ENCODE measurements around the gene DHX29. TPM values are rescaled to one million over a fixed set of nuclear protein-coding genes. Genes with fewer than 3 reads are reported as not detected.

Gene DHX29
- polyA plus RNA-seq, result 10 to 100 TPM in 1 of 3 donors, 1 to 10 TPM in 2; 6.8 to 12.0 (median 9.2) TPM

- 0% methylated on average over 62 of the region's 62 CpGs for WGBS, 3 donors
- peak within 1 kb of the TSS; percentile 43 for H3K27ac ChIP-seq (ENCODE audit: low read depth, low read length)
Measured at GRCh38 chr5:55307383-55308253, at the start of gene DHX29, which contains the start of gene MTREX. TSS of gene DHX29 (minus strand) at chr5:55307694. CDS start at chr5:55307573, 121 bp downstream. TSS of gene MTREX (plus strand) at chr5:55307989. CDS start at chr5:55308014, 25 bp downstream.

- WGBS, 3 donors, result 96% methylated on average over 4 of the region's 4 CpGs
- no peak overlapping the region for H3K27ac ChIP-seq (ENCODE audit: low read depth, low read length)
Measured at GRCh38 chr5:55356896-55357295, 49.4 kb upstream of the DHX29 start.

GRCh38 chr5:55350754-55351153 is 43.3 kb upstream of the DHX29 start:
- 97 to 98% (median 98%) methylated on average over 1 of the region's 1 CpG for WGBS, 3 donors
- H3K27ac ChIP-seq (ENCODE audit: low read depth, low read length), result no peak overlapping the region

- 85 to 94% (median 93%) methylated on average over 3 of the region's 3 CpGs for WGBS, 3 donors
Measured at GRCh38 chr5:55347786-55348185, 40.3 kb upstream of the DHX29 start.

GRCh38 chr5:55345327-55345726 is 37.8 kb upstream of the DHX29 start:
- H3K27ac ChIP-seq (ENCODE audit: low read depth, low read length), result no peak overlapping the region
- WGBS, 3 donors, result 27 to 96% (median 92%) methylated on average over 4 of the region's 4 CpGs

More at GRCh38 chr5:55347786-55348185, 40.3 kb upstream of the DHX29 start:
- no peak overlapping the region for H3K27ac ChIP-seq (ENCODE audit: low read depth, low read length)

GRCh38 chr5:55344392-55344992 is 37.0 kb upstream of the DHX29 start:
- WGBS, 3 donors, result 20 to 49% (median 46%) methylated on average over 2 of the region's 2 CpGs
- H3K27ac ChIP-seq (ENCODE audit: low read depth, low read length), result no peak overlapping the region

GRCh38 chr5:55343609-55344008 is 36.1 kb upstream of the DHX29 start:
- H3K27ac ChIP-seq (ENCODE audit: low read depth, low read length), result no peak overlapping the region

GRCh38 chr5:55343107-55343506 is 35.6 kb upstream of the DHX29 start:
- H3K27ac ChIP-seq (ENCODE audit: low read depth, low read length), result no peak overlapping the region
- 55 to 89% (median 83%) methylated on average over 4 of the region's 4 CpGs for WGBS, 3 donors

More at GRCh38 chr5:55343609-55344008, 36.1 kb upstream of the DHX29 start:
- WGBS, 3 donors, result 54 to 80% (median 78%) methylated on average over 1 of the region's 1 CpG

- no peak overlapping the region for H3K27ac ChIP-seq (ENCODE audit: low read depth, low read length)
- 89 to 92% (median 91%) methylated on average over 5 of the region's 5 CpGs for WGBS, 3 donors
Measured at GRCh38 chr5:55338810-55339243, 31.3 kb upstream of the DHX29 start.

GRCh38 chr5:55338092-55338613 is 30.7 kb upstream of the DHX29 start:
- H3K27ac ChIP-seq (ENCODE audit: low read depth, low read length), result no peak overlapping the region
- WGBS, 3 donors, result 53 to 86% (median 67%) methylated on average over 2 of the region's 2 CpGs

- 96 to 100% (median 97%) methylated on average over 2 of the region's 2 CpGs for WGBS, 3 donors
- no peak overlapping the region for H3K27ac ChIP-seq (ENCODE audit: low read depth, low read length)
Measured at GRCh38 chr5:55333811-55334210, 26.3 kb upstream of the DHX29 start.

GRCh38 chr5:55333017-55333416 is 25.5 kb upstream of the DHX29 start:
- no peak overlapping the region for H3K27ac ChIP-seq (ENCODE audit: low read depth, low read length)
- WGBS, 3 donors, result 58 to 88% (median 85%) methylated on average over 1 of the region's 1 CpG

GRCh38 chr5:55331321-55331720 is 23.8 kb upstream of the DHX29 start:
- 81 to 87% (median 83%) methylated on average over 3 of the region's 3 CpGs for WGBS, 3 donors

GRCh38 chr5:55327281-55327680 is 19.8 kb upstream of the DHX29 start:
- WGBS, 3 donors, result 49 to 54% (median 52%) methylated on average over 2 of the region's 2 CpGs
- H3K27ac ChIP-seq (ENCODE audit: low read depth, low read length), result no peak overlapping the region

More at GRCh38 chr5:55331321-55331720, 23.8 kb upstream of the DHX29 start:
- H3K27ac ChIP-seq (ENCODE audit: low read depth, low read length), result no peak overlapping the region

- WGBS, 3 donors, result 93 to 96% (median 95%) methylated on average over 5 of the region's 5 CpGs
- no peak overlapping the region for H3K27ac ChIP-seq (ENCODE audit: low read depth, low read length)
Measured at GRCh38 chr5:55325621-55326020, 18.1 kb upstream of the DHX29 start.

- WGBS, 3 donors, result 100% methylated on average over 1 of the region's 1 CpG
- no peak overlapping the region for H3K27ac ChIP-seq (ENCODE audit: low read depth, low read length)
Measured at GRCh38 chr5:55324815-55325418, 17.4 kb upstream of the DHX29 start.

GRCh38 chr5:55324006-55324405 is 16.5 kb upstream of the DHX29 start:
- no peak overlapping the region for H3K27ac ChIP-seq (ENCODE audit: low read depth, low read length)

- no peak overlapping the region for H3K27ac ChIP-seq (ENCODE audit: low read depth, low read length)
- WGBS, 3 donors, result 63 to 84% (median 78%) methylated on average over 4 of the region's 4 CpGs
Measured at GRCh38 chr5:55320571-55320970, 13.1 kb upstream of the DHX29 start.

- WGBS, 3 donors, result 83 to 91% (median 85%) methylated on average over 1 of the region's 1 CpG
- H3K27ac ChIP-seq (ENCODE audit: low read depth, low read length), result no peak overlapping the region
Measured at GRCh38 chr5:55319491-55319890, 12.0 kb upstream of the DHX29 start.

Data from adipose tissue (tissue), 3 donors.